HL-60 (cell line): Measurements from ENCODE around the gene WIPF2.

Experiments
- DNase-seq, 2 experiments: peaks; one replicate each; pipeline ENCODE4 v3.0.0-alpha.2; 2010 to 2020; ENCODE audit warnings: low read depth in 1 of 2, low spot score in 1 of 2
- H3K27ac ChIP-seq: fragments of 250-450 bp; sonication (Bioruptor Pico); replicated peaks from 2 replicates; pipeline ENCODE4 v1.5.1; 2020; ENCODE audit warnings: mild to moderate bottlenecking, moderate library complexity
- H3K27me3 ChIP-seq: fragments of 250-450 bp; sonication (Bioruptor Pico); 2 replicates; pipeline ENCODE4 v1.5.1; 2021; ENCODE audit warnings: mild to moderate bottlenecking, moderate library complexity; ENCODE audit not compliant: insufficient read depth, poor library complexity, severe bottlenecking
- H3K4me3 ChIP-seq: replicated peaks from 2 replicates; pipeline ENCODE4 v1.5.1; 2011; ENCODE audit warnings: mild to moderate bottlenecking, control low read depth, low read length; ENCODE audit not compliant: insufficient read depth
- GABPA ChIP-seq: IDR thresholded peaks from 2 replicates; pipeline ENCODE4 v1.6.1; 2012; ENCODE audit warnings: low read depth
- POLR2AphosphoS5 ChIP-seq: IDR thresholded peaks from 2 replicates; pipeline ENCODE4 v1.6.1; 2012; ENCODE audit warnings: low read depth
- SPI1 ChIP-seq: IDR thresholded peaks from 2 replicates; pipeline ENCODE4 v1.6.1; 2012; ENCODE audit warnings: low read depth, mild to moderate bottlenecking, borderline replicate concordance
- TF ChIP-seq, protein P1 (sequence below): IDR thresholded peaks from one replicate; pipeline ENCODE4 v1.5.1; 2011; ENCODE audit warnings: low read length, control low read depth, inconsistent platforms; ENCODE audit not compliant: insufficient read depth
- TF ChIP-seq, protein P2 (sequence below): IDR thresholded peaks from 2 replicates; pipeline ENCODE4 v1.6.1; 2012; ENCODE audit warnings: low read depth; ENCODE audit not compliant: insufficient replicate concordance

The WIPF2 gene

DNA sequence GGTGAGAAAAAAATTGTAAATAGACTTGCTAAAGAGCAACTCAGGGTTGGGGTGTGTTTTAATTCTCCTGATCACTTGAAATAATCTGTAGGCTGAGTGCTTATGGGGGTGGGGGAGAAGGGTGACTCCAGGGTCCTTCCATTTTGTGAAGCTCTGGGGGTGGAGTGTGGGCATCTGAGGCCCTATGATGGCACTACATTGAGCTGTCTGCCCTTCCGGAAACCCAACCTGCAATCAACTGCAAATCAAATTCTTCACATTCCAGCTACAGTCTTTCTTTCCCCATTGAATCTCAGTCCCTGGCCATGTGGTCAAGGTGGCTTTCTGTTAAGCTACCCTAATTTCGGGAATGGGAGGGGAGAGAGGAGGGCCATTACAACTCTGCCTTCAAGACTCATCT is 62.6 kb downstream of the WIPF2 start:
- H3K27ac ChIP-seq = no peak overlapping the region
- no peaks in the 10 kb centered on the region for H3K27me3 ChIP-seq
- no peak for DNase-seq
- no peak overlapping the region for H3K4me3 ChIP-seq
- TF ChIP-seq GABPA (no peak), POLR2AphosphoS5 (no peak), SPI1 (no peak)
- TF ChIP-seq, protein P1, sequence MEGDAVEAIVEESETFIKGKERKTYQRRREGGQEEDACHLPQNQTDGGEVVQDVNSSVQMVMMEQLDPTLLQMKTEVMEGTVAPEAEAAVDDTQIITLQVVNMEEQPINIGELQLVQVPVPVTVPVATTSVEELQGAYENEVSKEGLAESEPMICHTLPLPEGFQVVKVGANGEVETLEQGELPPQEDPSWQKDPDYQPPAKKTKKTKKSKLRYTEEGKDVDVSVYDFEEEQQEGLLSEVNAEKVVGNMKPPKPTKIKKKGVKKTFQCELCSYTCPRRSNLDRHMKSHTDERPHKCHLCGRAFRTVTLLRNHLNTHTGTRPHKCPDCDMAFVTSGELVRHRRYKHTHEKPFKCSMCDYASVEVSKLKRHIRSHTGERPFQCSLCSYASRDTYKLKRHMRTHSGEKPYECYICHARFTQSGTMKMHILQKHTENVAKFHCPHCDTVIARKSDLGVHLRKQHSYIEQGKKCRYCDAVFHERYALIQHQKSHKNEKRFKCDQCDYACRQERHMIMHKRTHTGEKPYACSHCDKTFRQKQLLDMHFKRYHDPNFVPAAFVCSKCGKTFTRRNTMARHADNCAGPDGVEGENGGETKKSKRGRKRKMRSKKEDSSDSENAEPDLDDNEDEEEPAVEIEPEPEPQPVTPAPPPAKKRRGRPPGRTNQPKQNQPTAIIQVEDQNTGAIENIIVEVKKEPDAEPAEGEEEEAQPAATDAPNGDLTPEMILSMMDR = no peak
- TF ChIP-seq, protein P2, sequence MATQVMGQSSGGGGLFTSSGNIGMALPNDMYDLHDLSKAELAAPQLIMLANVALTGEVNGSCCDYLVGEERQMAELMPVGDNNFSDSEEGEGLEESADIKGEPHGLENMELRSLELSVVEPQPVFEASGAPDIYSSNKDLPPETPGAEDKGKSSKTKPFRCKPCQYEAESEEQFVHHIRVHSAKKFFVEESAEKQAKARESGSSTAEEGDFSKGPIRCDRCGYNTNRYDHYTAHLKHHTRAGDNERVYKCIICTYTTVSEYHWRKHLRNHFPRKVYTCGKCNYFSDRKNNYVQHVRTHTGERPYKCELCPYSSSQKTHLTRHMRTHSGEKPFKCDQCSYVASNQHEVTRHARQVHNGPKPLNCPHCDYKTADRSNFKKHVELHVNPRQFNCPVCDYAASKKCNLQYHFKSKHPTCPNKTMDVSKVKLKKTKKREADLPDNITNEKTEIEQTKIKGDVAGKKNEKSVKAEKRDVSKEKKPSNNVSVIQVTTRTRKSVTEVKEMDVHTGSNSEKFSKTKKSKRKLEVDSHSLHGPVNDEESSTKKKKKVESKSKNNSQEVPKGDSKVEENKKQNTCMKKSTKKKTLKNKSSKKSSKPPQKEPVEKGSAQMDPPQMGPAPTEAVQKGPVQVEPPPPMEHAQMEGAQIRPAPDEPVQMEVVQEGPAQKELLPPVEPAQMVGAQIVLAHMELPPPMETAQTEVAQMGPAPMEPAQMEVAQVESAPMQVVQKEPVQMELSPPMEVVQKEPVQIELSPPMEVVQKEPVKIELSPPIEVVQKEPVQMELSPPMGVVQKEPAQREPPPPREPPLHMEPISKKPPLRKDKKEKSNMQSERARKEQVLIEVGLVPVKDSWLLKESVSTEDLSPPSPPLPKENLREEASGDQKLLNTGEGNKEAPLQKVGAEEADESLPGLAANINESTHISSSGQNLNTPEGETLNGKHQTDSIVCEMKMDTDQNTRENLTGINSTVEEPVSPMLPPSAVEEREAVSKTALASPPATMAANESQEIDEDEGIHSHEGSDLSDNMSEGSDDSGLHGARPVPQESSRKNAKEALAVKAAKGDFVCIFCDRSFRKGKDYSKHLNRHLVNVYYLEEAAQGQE = no peak

DNA sequence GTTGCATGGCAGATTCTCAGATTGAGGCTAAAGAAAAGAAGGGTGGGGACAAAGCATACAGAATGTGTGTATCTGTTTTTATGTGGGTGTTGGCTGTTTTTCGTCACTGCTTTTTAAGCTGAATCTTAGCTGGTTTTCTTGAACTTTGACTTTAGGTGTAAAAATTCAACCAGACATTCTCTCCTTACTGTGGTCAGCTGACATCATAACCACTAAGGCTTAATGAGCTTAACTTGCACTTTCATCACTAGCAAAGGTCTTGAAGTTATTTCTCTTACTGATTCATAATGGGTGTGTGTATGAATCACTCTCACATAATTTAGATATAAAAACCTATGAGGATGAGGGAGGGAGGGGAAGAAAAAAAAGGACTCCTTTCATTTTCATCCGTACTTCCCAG is 64.6 kb downstream of the WIPF2 start:
- no peak for DNase-seq
- no peak for TF ChIP-seq GABPA
- TF ChIP-seq, protein P2 = no peak
- TF ChIP-seq, protein P1 = no peak
- TF ChIP-seq POLR2AphosphoS5 = no peak
- no peak for TF ChIP-seq SPI1

DNA sequence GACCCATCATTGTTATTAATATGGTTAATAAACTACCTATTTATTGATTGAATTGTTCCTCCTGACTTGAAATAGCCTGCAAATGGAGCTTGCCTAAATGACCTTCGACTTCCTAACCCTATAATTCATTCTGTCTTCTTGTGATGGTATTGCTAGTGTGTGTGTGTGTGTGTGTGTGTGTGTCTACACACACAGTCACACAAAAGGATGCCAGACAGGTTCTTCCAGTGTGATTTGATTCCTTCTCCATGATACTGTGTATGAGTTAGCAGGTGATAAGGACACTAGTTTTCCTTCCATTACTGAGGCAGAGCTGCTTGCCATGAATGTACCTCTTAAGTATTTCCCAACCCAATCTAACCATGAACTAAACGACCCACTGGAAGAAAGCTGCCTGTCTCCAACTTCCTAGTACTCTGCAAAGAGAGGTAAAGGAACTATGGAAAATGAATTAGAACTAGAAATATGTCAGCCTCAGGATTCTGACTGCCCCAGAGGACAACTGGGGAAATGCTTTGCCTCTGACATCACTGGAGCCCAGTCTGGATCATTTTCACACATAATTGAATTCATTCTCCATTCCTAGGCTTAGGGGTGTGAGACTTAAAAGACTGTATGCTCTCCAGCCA is 65.1 kb downstream of the WIPF2 start:
- no peak overlapping the region for H3K27ac ChIP-seq
- no peak overlapping the region for H3K4me3 ChIP-seq
- no peak for DNase-seq
- no peaks in the 10 kb centered on the region for H3K27me3 ChIP-seq
- TF ChIP-seq, protein P2 = no peak
- no peak for TF ChIP-seq GABPA
- TF ChIP-seq, protein P1 = no peak
- TF ChIP-seq POLR2AphosphoS5 = no peak
- TF ChIP-seq SPI1 = no peak

More for the DNA sequence above, 64.6 kb downstream of the WIPF2 start:
- Histone ChIP-seq H3K4me3 (no peak overlapping the region), H3K27me3 (no peaks in the 10 kb centered on the region), H3K27ac (no peak overlapping the region)
